Ovary (tissue), 9 donors: Measurements from ENCODE around the gene HPGD. TPM values are rescaled to one million over a fixed set of nuclear protein-coding genes. Genes with fewer than 3 reads are reported as not detected.
"Not testable (repeated sequence)": the region's sequence is repeated elsewhere in the genome, so short reads cannot be mapped to it uniquely, and the experiment has no call there.

Experiments
- DNase-seq, 5 donors: peaks; one replicate each; pipeline ENCODE4 v3.0.0-alpha.2; 2019 to 2020
- H3K27ac ChIP-seq, 2 donors: fragments of 200-600 bp; one replicate each; pipeline versions ENCODE4 v1.5.1 to v1.8.0; 2019 to 2022
- H3K27me3 ChIP-seq: fragments of 200-600 bp; one replicate; pipeline ENCODE4 v1.8.0; 2022
- H3K36me3 ChIP-seq: fragments of 200-600 bp; sonication (generic); one replicate; pipeline ENCODE4 v1.5.1; 2019
- H3K4me1 ChIP-seq: one replicate; pipeline ENCODE4 v1.8.1; 2013; ENCODE audit warnings: mild to moderate bottlenecking, moderate library complexity; ENCODE audit not compliant: insufficient read depth
- H3K4me3 ChIP-seq: fragments of 200-600 bp; sonication (generic); one replicate; pipeline ENCODE4 v1.5.1; 2017
- H3K9me3 ChIP-seq, 2 donors: fragments of 200-600 bp in 1 of 2; sonication (generic) in 1 of 2; one replicate each; pipeline versions ENCODE4 v1.5.1 to v1.8.1; 2013 to 2019; ENCODE audit warnings: mild to moderate bottlenecking in 1 of 2, moderate library complexity in 1 of 2
- CTCF ChIP-seq, 3 donors: fragments of 450-650 bp in 2 of 3; fragments of 200-600 bp in 1 of 3; IDR thresholded peaks; one replicate each; pipeline versions ENCODE4 v1.5.1 to v1.8.0; 2016 to 2022; ENCODE audit warnings: antibody characterized with exemption in 3 of 3, mild to moderate bottlenecking in 1 of 3
- EP300 ChIP-seq: sonication (generic); formaldehyde crosslinking; IDR thresholded peaks from one replicate; pipeline ENCODE4 v1.6.1; 2017; ENCODE audit warnings: antibody characterized with exemption
- POLR2A ChIP-seq: fragments of 450-650 bp; IDR thresholded peaks from one replicate; pipeline ENCODE4 v1.6.1; 2017; ENCODE audit warnings: antibody characterized with exemption, mild to moderate bottlenecking, moderate library complexity
- WGBS, 3 donors: extraction: QIAGEN DNeasy Blood & Tissue Kit in 1 of 3; methylation state at CpG; one replicate each; pipeline versions ENCODE4 v1.1.5 to v1.1.7; 2013 to 2017; 5-methylcytosine and 5-hydroxymethylcytosine counted together
- intact Hi-C, 4 donors: fragments of 100-400 bp; cut with DNase I; formaldehyde crosslinking; loops; one replicate each; pipeline versions ENCODE4 v1.11.0 to v1.15.1; 2022 to 2023
- polyA plus RNA-seq, 2 donors: library from polyadenylated mRNA; stranded (reverse); fragments of 200-250 nt in 1 of 2; fragments of 350-450 nt in 1 of 2; fragmentation: Illumina TruSeq in 1 of 2; extraction: RNeasy Lipid Tissue Mini Kit (QIAGEN cat#74804) in 1 of 2; gene quantifications; one replicate each; pipeline ENCODE4 v1.2.3, GENCODE V29; 2013 to 2014
- total RNA-seq, 7 donors: library from RNA; depleted of rRNA in 2 of 7; stranded (reverse); fragments of >200 nt in 2 of 7; fragmentation: NEBNext Ultra II Directional in 3 of 7; extraction: Animal tissue kit (Norgen Biotek cat#: 25700) in 3 of 7; gene quantifications; one replicate each; pipeline versions ENCODE4 v1.1.0 to v1.2.4, GENCODE V29; 2016 to 2023
- donor health status: DM: no; HTN: no; CAD: no; lungs with moderate emphysema.
- donor health status: DM: no; HTN: no; CAD: no.
- donor health status: Bipolar disorder and iron deficiency.
- donor health status: DM: yes; HTN: yes; CAD: no.
- donor health status: DM: no; HTN: no; CAD: no.
- donor health status: DM: yes; HTN: yes; CAD: no.

Gene HPGD
- total and polyA plus RNA-seq, 9 donors = 0.69 to 20.6 (median 3.2) TPM; not detected in 2

- WGBS, 3 donors = 2 to 13% (median 3%) methylated on average over 3 of the region's 3 CpGs
- intact Hi-C loops = no loop called here
- H3K4me1 ChIP-seq = no peaks in the 10 kb centered on the region
Observed at GRCh38 chr4:174490451-174490961, 31.8 kb downstream of the HPGD start.

GRCh38 chr4:174488368-174488767 lies 33.9 kb downstream of the HPGD start:
- intact Hi-C loops, H3K4me3 ChIP-seq, H3K27me3 ChIP-seq, H3K9me3 ChIP-seq, H3K36me3 ChIP-seq, H3K4me1 ChIP-seq, DNase-seq, H3K27ac ChIP-seq: not testable (repeated sequence)
- 93 to 96% (median 95%) methylated on average over 10 of the region's 10 CpGs for WGBS, 3 donors

More at GRCh38 chr4:174490451-174490961, 31.8 kb downstream of the HPGD start:
- TF ChIP-seq POLR2A (no peak), CTCF (IDR thresholded peaks at IDR 0.05) (no peak), EP300 (no peak)
- Histone ChIP-seq H3K4me3 (no peak overlapping the region), H3K27ac (no peak overlapping the region), H3K27me3 (no peaks in the 10 kb centered on the region), H3K36me3 (no peaks in the 10 kb centered on the region), H3K9me3 (no peaks in the 10 kb centered on the region)
- no peak for DNase-seq

GRCh38 chr4:174485025-174485424 lies 37.3 kb downstream of the HPGD start:
- Histone ChIP-seq H3K27ac (no peak overlapping the region), H3K36me3 (no peaks in the 10 kb centered on the region), H3K4me1 (no peaks in the 10 kb centered on the region), H3K4me3 (no peak overlapping the region), H3K27me3 (no peaks in the 10 kb centered on the region), H3K9me3 (no peaks in the 10 kb centered on the region)
- DNase-seq = no peak
- TF ChIP-seq EP300 (no peak), POLR2A (no peak), CTCF (IDR thresholded peaks at IDR 0.05) (no peak)
- intact Hi-C loops = no loop called here
- 72 to 80% (median 72%) methylated on average over 5 of the region's 5 CpGs for WGBS, 3 donors

DNA sequence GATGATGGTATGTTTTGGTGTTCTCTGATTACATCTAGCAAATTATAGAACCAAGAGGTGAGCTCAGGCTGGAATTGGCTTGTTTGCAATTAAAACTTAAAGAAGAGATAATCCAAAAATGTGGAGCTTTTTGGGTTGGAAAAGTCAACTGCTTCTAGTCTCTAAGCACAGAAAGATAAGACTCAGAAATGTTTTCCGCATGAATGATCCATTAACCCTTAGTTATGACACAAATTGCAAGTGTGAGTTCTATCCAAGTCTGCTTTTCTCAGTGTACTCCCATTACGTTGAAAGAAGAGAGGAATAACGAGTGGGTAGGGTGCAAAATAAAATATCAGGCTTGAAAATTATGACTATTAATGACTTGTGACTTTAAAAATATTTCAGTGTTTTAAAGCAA lies 38.5 kb downstream of the HPGD start:
- no peak for DNase-seq
- Histone ChIP-seq H3K36me3 (no peaks in the 10 kb centered on the region), H3K27me3 (no peaks in the 10 kb centered on the region), H3K9me3 (no peaks in the 10 kb centered on the region), H3K27ac (no peak overlapping the region), H3K4me3 (no peak overlapping the region), H3K4me1 (no peaks in the 10 kb centered on the region)
- WGBS, 3 donors = 67 to 82% (median 72%) methylated on average over 3 of the region's 3 CpGs
- intact Hi-C loops = no loop called here
- no peak for TF ChIP-seq CTCF (IDR thresholded peaks at IDR 0.05)
- no peak for TF ChIP-seq EP300
- no peak for TF ChIP-seq POLR2A

- Histone ChIP-seq H3K27me3 (no peaks in the 10 kb centered on the region), H3K36me3 (no peaks in the 10 kb centered on the region), H3K9me3 (no peaks in the 10 kb centered on the region), H3K4me3 (no peak overlapping the region), H3K27ac (no peak overlapping the region), H3K4me1 (no peaks in the 10 kb centered on the region)
- TF ChIP-seq EP300 (no peak), POLR2A (no peak), CTCF (IDR thresholded peaks at IDR 0.05) (no peak)
- intact Hi-C loops = no loop called here
- no peak for DNase-seq
- 93 to 99% (median 97%) methylated on average over 2 of the region's 2 CpGs for WGBS, 3 donors
Observed at GRCh38 chr4:174479140-174479539, 43.1 kb downstream of the HPGD start.
